Keratinocyte (primary cell): Measurements from ENCODE around the gene OIT3. TPM values are rescaled to one million over a fixed set of nuclear protein-coding genes. Genes with fewer than 3 reads are reported as not detected.

ENCODE experiments used
- DNase-seq: peaks from one replicate; pipeline ENCODE4 v3.0.0-alpha.2; 2011; ENCODE audit warnings: low read depth, missing footprints, low spot score
- FAIRE-seq: peaks from 2 replicates; lab custom pipeline; 2011; peaks lifted over from hg19 to GRCh38; lab: Jason Lieb, UNC
- H2AFZ ChIP-seq: 2 replicates; pipeline ENCODE4 v1.6.0; 2012; ENCODE audit warnings: low read length, control low read depth, inconsistent platforms; ENCODE audit not compliant: control insufficient read depth
- H3K27ac ChIP-seq: 2 replicates; pipeline ENCODE4 v1.5.1; 2011; ENCODE audit warnings: low read length; ENCODE audit not compliant: control insufficient read depth, insufficient read depth
- H3K27me3 ChIP-seq: 3 replicates; pipeline ENCODE4 v1.6.0; 2011; ENCODE audit warnings: low read length; ENCODE audit not compliant: control insufficient read depth, insufficient read depth; ENCODE audit errors: extremely low read depth
- H3K36me3 ChIP-seq, 2 experiments: 2 replicates in 1 of 2; 3 replicates in 1 of 2; pipeline ENCODE4 v1.5.1; 2011; ENCODE audit warnings: low read length in 2 of 2, mild to moderate bottlenecking in 1 of 2; ENCODE audit not compliant: control insufficient read depth in 2 of 2, insufficient read depth in 2 of 2; ENCODE audit errors: extremely low read depth in 1 of 2
- H3K4me1 ChIP-seq: 3 replicates; pipeline ENCODE4 v1.5.1; 2011; ENCODE audit warnings: low read length; ENCODE audit not compliant: control insufficient read depth, insufficient read depth; ENCODE audit errors: extremely low read depth
- H3K4me2 ChIP-seq: 3 replicates; pipeline ENCODE4 v1.6.0; 2011; ENCODE audit warnings: low read depth, low read length; ENCODE audit not compliant: control insufficient read depth, insufficient read depth; ENCODE audit errors: extremely low read depth
- H3K4me3 ChIP-seq, 3 experiments: fragments of 200-600 bp in 1 of 3; sonication (generic) in 1 of 3; 2 replicates in 2 of 3; 3 replicates in 1 of 3; pipeline ENCODE4 v1.5.1; 2011 to 2016; ENCODE audit warnings: low read length in 3 of 3, mild to moderate bottlenecking in 3 of 3, control low read depth in 2 of 3, inconsistent platforms in 1 of 3, low read depth in 1 of 3, mixed read lengths in 1 of 3, mixed run types in 1 of 3, moderate library complexity in 1 of 3; ENCODE audit not compliant: control insufficient read depth in 2 of 3, insufficient read depth in 2 of 3; ENCODE audit errors: extremely low read depth in 1 of 3
- H3K79me2 ChIP-seq: 2 replicates; pipeline ENCODE4 v1.6.0; 2012; ENCODE audit warnings: low read length; ENCODE audit not compliant: control insufficient read depth, insufficient read depth
- H3K9ac ChIP-seq: 3 replicates; pipeline ENCODE4 v1.6.0; 2011; ENCODE audit warnings: low read length; ENCODE audit not compliant: control insufficient read depth, insufficient read depth; ENCODE audit errors: extremely low read depth
- H3K9me1 ChIP-seq: 3 replicates; pipeline ENCODE4 v1.6.0; 2011; ENCODE audit warnings: low read length; ENCODE audit not compliant: control insufficient read depth, insufficient read depth; ENCODE audit errors: extremely low read depth
- H3K9me3 ChIP-seq: 2 replicates; pipeline ENCODE4 v1.5.1; 2012; ENCODE audit warnings: low read depth, low read length; ENCODE audit not compliant: control insufficient read depth
- H4K20me1 ChIP-seq: 3 replicates; pipeline ENCODE4 v1.6.0; 2011; ENCODE audit warnings: low read length; ENCODE audit not compliant: control insufficient read depth, insufficient read depth; ENCODE audit errors: extremely low read depth
- EZH2 ChIP-seq: IDR thresholded peaks from one replicate; pipeline ENCODE4 v1.6.1; 2012; ENCODE audit warnings: inconsistent platforms, mild to moderate bottlenecking, low read length, moderate library complexity
- dilution Hi-C: fragments of 300-500 bp; cut with MboI; formaldehyde crosslinking; loops from one replicate; pipeline ENCODE4 v1.7.0; 2020; ENCODE audit warnings: low sequenced_read_pairs; ENCODE audit not compliant: extremely low pct_ligation_motif_present
- polyA plus RNA-seq, 5 experiments: library from polyadenylated mRNA; depleted of rRNA in 3 of 5; stranded (reverse) in 3 of 5; stranded (forward) in 1 of 5; unstranded in 1 of 5; fragments of >200 nt; gene quantifications; 1 replicate in 1 of 5; 2 replicates in 3 of 5; 3 replicates in 1 of 5; pipeline versions ENCODE4 v1.2.1 to v1.2.3, GENCODE V29; 2011 to 2012; ENCODE audit warnings: missing spikeins in 2 of 5, low read depth in 1 of 5, low replicate concordance in 1 of 5
- TF ChIP-seq, protein P1 (sequence below), 3 experiments: IDR thresholded peaks in 1 of 3; conservative IDR thresholded peaks in 1 of 3; optimal IDR thresholded peaks in 1 of 3; 2 replicates in 2 of 3; 3 replicates in 1 of 3; pipeline versions ENCODE3 to v1.5.1; 2011; ENCODE audit warnings: low read length in 3 of 3, mild to moderate bottlenecking in 3 of 3, moderate library complexity in 2 of 3, control low read depth in 1 of 3, inconsistent platforms in 1 of 3; ENCODE audit not compliant: insufficient read depth in 2 of 3; ENCODE audit errors: extremely low read depth in 1 of 3

OIT3 gene
- polyA plus RNA-seq, 1 donor (not counting 4 experiments of a cell fraction or from before 2014, with no cell fraction given): 0.05 TPM

DNA sequence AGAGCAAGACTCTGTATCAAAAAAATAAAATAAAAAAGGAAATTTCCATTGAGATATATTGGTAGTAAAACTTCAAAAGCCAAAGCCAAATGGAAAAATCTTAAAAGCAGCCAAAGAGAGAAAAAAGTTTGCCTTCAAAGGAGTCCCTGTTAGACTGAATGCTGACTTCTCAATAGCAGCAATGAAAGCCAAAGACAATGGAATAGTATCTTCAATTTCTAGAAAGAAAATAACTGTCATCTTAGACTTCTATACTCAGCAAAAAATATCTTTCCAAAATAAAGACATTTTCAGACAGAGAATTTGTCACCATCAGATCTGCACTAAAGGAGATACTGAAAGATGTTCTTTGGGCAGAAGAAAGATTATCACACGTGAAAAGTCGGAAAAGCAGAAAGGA, 14.3 kb upstream of the OIT3 start:
- H3K36me3 ChIP-seq: no peaks in the 10 kb centered on the region
- no peak overlapping the region for H3K4me2 ChIP-seq
- no peak for DNase-seq
- H3K4me1 ChIP-seq: peaks cover 6% of the 10 kb centered on the region
- FAIRE-seq: no peak
- H3K27ac ChIP-seq: no peak overlapping the region
- H3K9ac ChIP-seq: no peak overlapping the region
- no peaks in the 10 kb centered on the region for H3K9me3 ChIP-seq
- H3K27me3 ChIP-seq: no peaks in the 10 kb centered on the region
- no peaks in the 10 kb centered on the region for H3K9me1 ChIP-seq
- no peak overlapping the region for H2AFZ ChIP-seq
- H4K20me1 ChIP-seq: no peaks in the 10 kb centered on the region
- H3K4me3 ChIP-seq: no peak overlapping the region
- dilution Hi-C loops: no loop called here
- TF ChIP-seq, protein P1, sequence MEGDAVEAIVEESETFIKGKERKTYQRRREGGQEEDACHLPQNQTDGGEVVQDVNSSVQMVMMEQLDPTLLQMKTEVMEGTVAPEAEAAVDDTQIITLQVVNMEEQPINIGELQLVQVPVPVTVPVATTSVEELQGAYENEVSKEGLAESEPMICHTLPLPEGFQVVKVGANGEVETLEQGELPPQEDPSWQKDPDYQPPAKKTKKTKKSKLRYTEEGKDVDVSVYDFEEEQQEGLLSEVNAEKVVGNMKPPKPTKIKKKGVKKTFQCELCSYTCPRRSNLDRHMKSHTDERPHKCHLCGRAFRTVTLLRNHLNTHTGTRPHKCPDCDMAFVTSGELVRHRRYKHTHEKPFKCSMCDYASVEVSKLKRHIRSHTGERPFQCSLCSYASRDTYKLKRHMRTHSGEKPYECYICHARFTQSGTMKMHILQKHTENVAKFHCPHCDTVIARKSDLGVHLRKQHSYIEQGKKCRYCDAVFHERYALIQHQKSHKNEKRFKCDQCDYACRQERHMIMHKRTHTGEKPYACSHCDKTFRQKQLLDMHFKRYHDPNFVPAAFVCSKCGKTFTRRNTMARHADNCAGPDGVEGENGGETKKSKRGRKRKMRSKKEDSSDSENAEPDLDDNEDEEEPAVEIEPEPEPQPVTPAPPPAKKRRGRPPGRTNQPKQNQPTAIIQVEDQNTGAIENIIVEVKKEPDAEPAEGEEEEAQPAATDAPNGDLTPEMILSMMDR (optimal IDR thresholded peaks at IDR 0.05 in 1 of 3, IDR thresholded peaks at IDR 0.05 in 1 of 3, conservative IDR thresholded peaks at IDR 0.05 in 1 of 3; ENCODE audit: extremely low read depth in 1 of 3, insufficient read depth in 2 of 3, low read length in 3 of 3): no peak
- TF ChIP-seq EZH2: no peak
- H3K79me2 ChIP-seq: no peaks in the 10 kb centered on the region

DNA sequence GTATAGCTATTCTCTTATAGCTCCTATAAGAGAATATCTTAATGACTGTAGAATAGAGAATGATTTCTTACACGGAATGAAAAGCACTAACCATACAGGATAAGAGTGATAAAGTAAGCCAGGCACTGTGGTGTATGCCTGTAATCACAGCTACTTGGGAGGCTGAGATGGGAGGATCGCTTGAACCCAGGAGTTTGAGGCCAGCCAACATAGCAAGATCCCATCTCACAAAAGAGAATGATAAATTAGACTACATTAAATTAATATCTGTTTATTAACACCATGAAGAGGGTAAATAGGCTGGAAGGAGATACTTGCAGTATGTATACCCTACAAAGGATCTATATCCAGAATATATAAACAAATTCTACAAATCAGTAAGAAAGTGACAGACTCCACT, 12.2 kb upstream of the OIT3 start:
- H3K9ac ChIP-seq: no peak overlapping the region
- H3K9me1 ChIP-seq: no peaks in the 10 kb centered on the region
- no peaks in the 10 kb centered on the region for H3K79me2 ChIP-seq
- H3K27me3 ChIP-seq: no peaks in the 10 kb centered on the region
- no peak overlapping the region for H3K4me2 ChIP-seq
- DNase-seq: no peak
- no peaks in the 10 kb centered on the region for H4K20me1 ChIP-seq
- no peaks in the 10 kb centered on the region for H3K9me3 ChIP-seq
- no peak overlapping the region for H3K27ac ChIP-seq
- H3K4me1 ChIP-seq: peaks cover 11% of the 10 kb centered on the region
- H3K4me3 ChIP-seq: no peak overlapping the region
- TF ChIP-seq, protein P1 (optimal IDR thresholded peaks at IDR 0.05 in 1 of 3, IDR thresholded peaks at IDR 0.05 in 1 of 3, conservative IDR thresholded peaks at IDR 0.05 in 1 of 3; ENCODE audit: extremely low read depth in 1 of 3, insufficient read depth in 2 of 3, low read length in 3 of 3): no peak
- TF ChIP-seq EZH2: no peak
- dilution Hi-C loops: no loop called here
- no peak for FAIRE-seq
- H3K36me3 ChIP-seq: peaks cover 2 to 9% of the 10 kb centered on the region in 2 experiments
- no peak overlapping the region for H2AFZ ChIP-seq
